ENCODE data around the gene CIRBP.

- TF ChIP-seq SUZ12 (IDR thresholded peaks at IDR 0.05; ENCODE audit: extremely low read depth, insufficient read depth, insufficient read length) = no peak
- no peak for TF ChIP-seq YY1 (IDR thresholded peaks at IDR 0.05; ENCODE audit: insufficient read depth, insufficient read length)
- no peak for TF ChIP-seq ZNF274 (IDR thresholded peaks at IDR 0.05; ENCODE audit: low read depth, low read length)
Observed at GRCh38 chr19:1270854-1271527, 1.9 kb downstream of the CIRBP start.
